Measurements from ENCODE around the gene NTRK1. TPM values are rescaled to one million over a fixed set of nuclear protein-coding genes. Genes with fewer than 3 reads are reported as not detected.

The NTRK1 gene
- total and polyA plus RNA-seq, 2 of the 4 experiments (the other 2 are of a cell fraction), result not detected

DNA sequence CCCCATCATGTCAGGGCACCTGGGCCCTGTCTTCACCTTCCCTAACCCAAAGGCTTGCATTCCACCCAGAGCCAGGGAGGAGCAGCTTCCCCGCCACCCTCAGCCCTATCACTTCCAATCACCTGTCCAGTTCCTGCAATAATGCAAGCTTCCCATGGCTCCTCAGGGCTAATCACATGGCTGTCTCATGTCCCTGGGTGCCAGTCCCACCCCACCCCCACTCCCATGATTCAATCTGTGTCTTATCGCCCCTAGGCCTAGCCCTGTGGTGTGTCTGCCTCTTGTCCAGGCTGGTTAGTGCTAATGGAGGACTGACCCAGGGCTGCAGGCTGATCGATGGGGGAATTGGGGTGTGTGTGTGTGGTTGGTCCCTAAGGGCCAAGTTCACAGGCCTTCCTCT is 21.9 kb downstream of the NTRK1 start:
- ChIA-PET POLR2A (ENCODE audit: unreplicated experiment) (no interaction called here), CTCF (no interaction called here)
- peaks cover 95% of the 10 kb centered on the region for H3K27me3 ChIP-seq (ENCODE audit: control insufficient read depth, insufficient read depth, low read length)
- H2AK5ac ChIP-seq (ENCODE audit: low read depth, low read length), result no peak overlapping the region
- H3K36me3 ChIP-seq (ENCODE audit: control insufficient read depth, insufficient read depth, low read length), result no peaks in the 10 kb centered on the region
- H3K4ac ChIP-seq (ENCODE audit: low read depth, low read length), result no peak overlapping the region
- H3K79me1 ChIP-seq (ENCODE audit: low read depth in 1 of 2, low read length in 2 of 2), result no peaks in the 10 kb centered on the region
- no peak overlapping the region for H3K14ac ChIP-seq (replicated peaks; ENCODE audit: low read depth, low read length)
- peaks cover 4% of the 10 kb centered on the region; the same call in 1 of the 2 replicates for H4K20me1 ChIP-seq (ENCODE audit: insufficient read depth, low read length)
- DNase-seq (no peak), ATAC-seq (ENCODE audit: low read depth) (no peak)
- no peak overlapping the region for H3K4me2 ChIP-seq (ENCODE audit: low read depth, low read length)
- no peaks in the 10 kb centered on the region for H3K4me1 ChIP-seq (ENCODE audit: control insufficient read depth, insufficient read depth, low read length)
- no peak overlapping the region for H4K5ac ChIP-seq (ENCODE audit: low read depth, low read length)
- no peak for TF ChIP-seq POLR2A (IDR thresholded peaks at IDR 0.05; ENCODE audit: low read depth, low read length)
- TF ChIP-seq MXI1 (IDR thresholded peaks at IDR 0.05; ENCODE audit: borderline replicate concordance, low read depth, low read length), result no peak
- no peak for TF ChIP-seq RAD21 (IDR thresholded peaks at IDR 0.05; ENCODE audit: low read length)
- TF ChIP-seq, protein P1, sequence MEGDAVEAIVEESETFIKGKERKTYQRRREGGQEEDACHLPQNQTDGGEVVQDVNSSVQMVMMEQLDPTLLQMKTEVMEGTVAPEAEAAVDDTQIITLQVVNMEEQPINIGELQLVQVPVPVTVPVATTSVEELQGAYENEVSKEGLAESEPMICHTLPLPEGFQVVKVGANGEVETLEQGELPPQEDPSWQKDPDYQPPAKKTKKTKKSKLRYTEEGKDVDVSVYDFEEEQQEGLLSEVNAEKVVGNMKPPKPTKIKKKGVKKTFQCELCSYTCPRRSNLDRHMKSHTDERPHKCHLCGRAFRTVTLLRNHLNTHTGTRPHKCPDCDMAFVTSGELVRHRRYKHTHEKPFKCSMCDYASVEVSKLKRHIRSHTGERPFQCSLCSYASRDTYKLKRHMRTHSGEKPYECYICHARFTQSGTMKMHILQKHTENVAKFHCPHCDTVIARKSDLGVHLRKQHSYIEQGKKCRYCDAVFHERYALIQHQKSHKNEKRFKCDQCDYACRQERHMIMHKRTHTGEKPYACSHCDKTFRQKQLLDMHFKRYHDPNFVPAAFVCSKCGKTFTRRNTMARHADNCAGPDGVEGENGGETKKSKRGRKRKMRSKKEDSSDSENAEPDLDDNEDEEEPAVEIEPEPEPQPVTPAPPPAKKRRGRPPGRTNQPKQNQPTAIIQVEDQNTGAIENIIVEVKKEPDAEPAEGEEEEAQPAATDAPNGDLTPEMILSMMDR (conservative IDR thresholded peaks at IDR 0.05; ENCODE audit: low read depth, low read length), result no peak
- H4K91ac ChIP-seq (ENCODE audit: insufficient read depth, low read depth, low read length), result no peak overlapping the region
- H2AK9ac ChIP-seq (replicated peaks; ENCODE audit: low read depth, low read length, poor library complexity), result no peak overlapping the region
- H3K9me1 ChIP-seq (ENCODE audit: insufficient read depth, low read length), result no peaks in the 10 kb centered on the region
- BruUV-seq (replicated peaks), result no TSS peak
- no peak overlapping the region for H3K9ac ChIP-seq (ENCODE audit: low read depth, low read length)
- H3K18ac ChIP-seq (ENCODE audit: low read depth, low read length), result no peak overlapping the region
- no peaks in the 10 kb centered on the region for H3K9me3 ChIP-seq (ENCODE audit: control insufficient read depth, insufficient read depth, low read length)
- dilution Hi-C loops (cut with HindIII; ENCODE audit: low sequenced_read_pairs, unreplicated experiment), result no loop called here
- H2BK20ac ChIP-seq (ENCODE audit: low read depth, low read length), result no peak overlapping the region
- no CpG with 5 or more reads among the region's 3 CpGs for WGBS, 2 experiments (ENCODE audit: extremely low coverage in 2 of 2, insufficient read length in 1 of 2)
- H3K56ac ChIP-seq (ENCODE audit: extremely low read depth, insufficient read depth, low read length), result no peak overlapping the region
- H4K8ac ChIP-seq (ENCODE audit: low read depth in 2 of 2, low read length in 2 of 2), result no peak overlapping the region
- no peak overlapping the region for H3K27ac ChIP-seq (ENCODE audit: insufficient read depth, low read length)
- no peak overlapping the region for H3K23ac ChIP-seq (ENCODE audit: low read depth, low read length)
- H2AFZ ChIP-seq (replicated peaks; ENCODE audit: low read length, poor library complexity), result no peak overlapping the region
- no peak overlapping the region for H3K4me3 ChIP-seq (ENCODE audit: insufficient read depth, low read depth, low read length)
- H2BK120ac ChIP-seq (ENCODE audit: low read depth, low read length), result no peak overlapping the region
- in situ Hi-C loops (cut with MboI; ENCODE audit: low sequenced_read_pairs), result loop anchor here (10.0 kb wide), 1 partner anchor 188 kb away; no protein-coding TSS in a partner anchor
- intact Hi-C loops (cut with micrococcal nuclease), result no loop called here
- H2BK5ac ChIP-seq (ENCODE audit: low read depth, low read length, poor library complexity, severe bottlenecking), result no peak overlapping the region
- no peak overlapping the region for H2BK15ac ChIP-seq (ENCODE audit: low read depth, low read length)
